SU-DHL-6 (cell line): ENCODE measurements around the gene RRAD.

Experiments
- H2AFZ ChIP-seq: fragments of 200-600 bp; sonication (generic); 2 replicates; pipeline ENCODE4 v1.6.1; 2014; ENCODE audit warnings: low read depth, mild to moderate bottlenecking, moderate library complexity, mixed read lengths, antibody characterized with exemption, low read length; ENCODE audit not compliant: severe bottlenecking
- H3F3A ChIP-seq: fragments of 200-600 bp; shearing (Covaris generic); 2 replicates; pipeline ENCODE4 v1.6.0; 2016; ENCODE audit warnings: antibody characterized with exemption, mild to moderate bottlenecking; ENCODE audit not compliant: insufficient read depth
- H3K27ac ChIP-seq: fragments of 200-600 bp; sonication (generic); 2 replicates; pipeline ENCODE4 v1.5.1; 2016; ENCODE audit warnings: low read depth, mild to moderate bottlenecking, low read length, moderate library complexity, mixed read lengths
- H3K27me3 ChIP-seq: fragments of 200-600 bp; sonication (generic), shearing (Covaris generic); 2 replicates; pipeline ENCODE4 v1.6.0; 2014; ENCODE audit warnings: mild to moderate bottlenecking, low read length
- H3K36me3 ChIP-seq: fragments of 200-600 bp; sonication (generic); 2 replicates; pipeline ENCODE4 v1.6.1; 2014; ENCODE audit warnings: mild to moderate bottlenecking, low read length, mixed read lengths
- H3K4me2 ChIP-seq: fragments of 300-600, 200-600 bp; shearing (Covaris generic), sonication (generic); 2 replicates; pipeline ENCODE4 v1.6.0; 2014; ENCODE audit warnings: low read length, low read depth, mild to moderate bottlenecking; ENCODE audit not compliant: poor library complexity, severe bottlenecking
- H3K4me3 ChIP-seq: fragments of 200-600 bp; sonication (generic); 2 replicates; pipeline ENCODE4 v1.5.1; 2014; ENCODE audit warnings: antibody characterized with exemption, low read length, mild to moderate bottlenecking, mixed read lengths; ENCODE audit not compliant: insufficient read depth, poor library complexity, severe bottlenecking
- H3K79me2 ChIP-seq: fragments of 200-600 bp; sonication (generic); 2 replicates; pipeline ENCODE4 v1.6.1; 2014; ENCODE audit warnings: mild to moderate bottlenecking, low read length, moderate library complexity; ENCODE audit not compliant: insufficient read depth
- H3K9ac ChIP-seq: fragments of 200-600 bp; sonication (generic); 2 replicates; pipeline ENCODE4 v1.7.0; 2014; ENCODE audit warnings: mild to moderate bottlenecking, low read length
- H3K9me2 ChIP-seq: fragments of 200-600 bp; sonication (generic); replicated peaks from 2 replicates; pipeline ENCODE4 v1.6.1; 2014; ENCODE audit warnings: low read length; ENCODE audit not compliant: insufficient read depth
- H3K9me3 ChIP-seq: fragments of 200-600 bp; sonication (generic); 2 replicates; pipeline ENCODE4 v1.6.1; 2014; ENCODE audit warnings: low read length, mixed read lengths; ENCODE audit not compliant: insufficient read depth
- H4K20me1 ChIP-seq: fragments of 200-600 bp; sonication (generic); 2 replicates; pipeline ENCODE4 v1.6.1; 2014; ENCODE audit warnings: low read depth, mild to moderate bottlenecking, antibody characterized with exemption, low read length, moderate library complexity, mixed read lengths
- CTCF ChIP-seq: fragments of 200-600 bp; sonication (generic); IDR thresholded peaks from one replicate; pipeline ENCODE4 v1.5.1; 2017; ENCODE audit warnings: antibody characterized with exemption, mild to moderate bottlenecking, low read length, moderate library complexity; ENCODE audit not compliant: insufficient read depth, poor library complexity, severe bottlenecking
- EZH2phosphoT487 ChIP-seq: fragments of 200-600 bp; sonication (generic), shearing (Covaris generic); conservative IDR thresholded peaks from 2 replicates; pipeline ENCODE4 v1.6.1; 2018; ENCODE audit warnings: mild to moderate bottlenecking, antibody characterized with exemption, low read length, moderate library complexity, mixed read lengths

RRAD gene

GRCh38 chr16:66964049-66964448 lies 38.7 kb upstream of the RRAD start:
- Histone ChIP-seq H3K27ac (no peak overlapping the region), H3K36me3 (no peaks in the 10 kb centered on the region), H3K27me3 (no peaks in the 10 kb centered on the region), H3K4me2 (no peak overlapping the region), H3K9me2 (no peaks in the 10 kb centered on the region), H4K20me1 (no peaks in the 10 kb centered on the region), H3K9me3 (no peaks in the 10 kb centered on the region), H3K79me2 (no peaks in the 10 kb centered on the region), H3K4me3 (no peak overlapping the region), H3F3A (no peaks in the 10 kb centered on the region), H2AFZ (no peak overlapping the region), H3K9ac (no peak overlapping the region)
- no peak for TF ChIP-seq CTCF
- no peak for TF ChIP-seq EZH2phosphoT487

GRCh38 chr16:66961914-66962313 lies 36.6 kb upstream of the RRAD start:
- Histone ChIP-seq H3K9ac (peak overlapping the region; percentile 52; the same call in 1 of the 2 replicates), H3K4me2 (peak overlapping the region; percentile 72)

GRCh38 chr16:66961065-66961744 lies 35.9 kb upstream of the RRAD start, which contains the start of gene CES3:
TSS of gene CES3 (plus strand) at chr16:66961266. CDS start at chr16:66961308, 42 bp downstream.
- Histone ChIP-seq H3K9ac (peak within 1 kb of the TSS; percentile 52; the same call in 1 of the 2 replicates), H3K4me2 (peak within 1 kb of the TSS; percentile 72), H3K4me3 (peak within 1 kb of the TSS; percentile 61), H3K36me3 (no peaks in the 10 kb centered on the region), H3K79me2 (no peaks in the 10 kb centered on the region), H3K27ac (no peak within 1 kb of the TSS), H3K9me3 (no peaks in the 10 kb centered on the region), H3K27me3 (no peaks in the 10 kb centered on the region), H4K20me1 (no peaks in the 10 kb centered on the region), H3F3A (no peaks in the 10 kb centered on the region), H2AFZ (peak within 1 kb of the TSS; percentile 81), H3K9me2 (no peaks in the 10 kb centered on the region)
- no peak for TF ChIP-seq EZH2phosphoT487
- peak; percentile 92 for TF ChIP-seq CTCF

More at GRCh38 chr16:66961914-66962313, 36.6 kb upstream of the RRAD start:
- H3K27me3 ChIP-seq, result no peaks in the 10 kb centered on the region
- H3K9me2 ChIP-seq, result no peaks in the 10 kb centered on the region
- H3K4me3 ChIP-seq, result peak overlapping the region; percentile 61
- H4K20me1 ChIP-seq, result no peaks in the 10 kb centered on the region
- peak overlapping the region; percentile 81 for H2AFZ ChIP-seq
- no peaks in the 10 kb centered on the region for H3K79me2 ChIP-seq
- no peaks in the 10 kb centered on the region for H3F3A ChIP-seq
- H3K27ac ChIP-seq, result no peak overlapping the region
- TF ChIP-seq EZH2phosphoT487 (no peak), CTCF (no peak)
- no peaks in the 10 kb centered on the region for H3K9me3 ChIP-seq
- no peaks in the 10 kb centered on the region for H3K36me3 ChIP-seq
